B cell (primary cell): Measurements from ENCODE around the gene JADE3. TPM values are rescaled to one million over a fixed set of nuclear protein-coding genes. Genes with fewer than 3 reads are reported as not detected.
A peak's percentile ranks its signal among the peaks of the same experiment; 100 is the strongest.

ENCODE experiments used
- ATAC-seq: fragments of 200-7000 bp; cut with Tn5 transposase; one replicate; pipeline ENCODE4 v1.10.0; 2021; ENCODE audit warnings: low read depth, mild to moderate bottlenecking, moderate number of reproducible peaks, moderate library complexity
- CTCF ChIA-PET: fragments of 350-600 bp; sonication (Branson Sonifier 250); formaldehyde crosslinking; loops from one replicate; lab custom pipeline; 2021; ENCODE audit warnings: antibody characterized with exemption, inconsistent platforms; lab: Charles Lee
- POLR2A ChIA-PET: fragments of 350-600 bp; sonication (Branson Sonifier 250); formaldehyde crosslinking; loops from one replicate; lab custom pipeline; 2021; ENCODE audit warnings: antibody characterized with exemption; lab: Charles Lee
- DNase-seq: peaks from one replicate; pipeline ENCODE4 v3.0.0; 2013
- H2AFZ ChIP-seq: 2 replicates; pipeline ENCODE4 v1.6.1; 2012; ENCODE audit warnings: mild to moderate bottlenecking, low read depth, low read length; ENCODE audit not compliant: insufficient read depth, poor library complexity, severe bottlenecking
- H3K27ac ChIP-seq, 2 donors: 1 replicate in 1 of 2; 2 replicates in 1 of 2; pipeline ENCODE4 v1.5.1; 2012 to 2013; ENCODE audit warnings: low read length in 2 of 2, mild to moderate bottlenecking in 2 of 2, moderate library complexity in 1 of 2
- H3K27me3 ChIP-seq, 4 experiments: fragments of 200-600 bp in 1 of 4; sonication (generic) in 1 of 4; replicated peaks in 1 of 4; 1 replicate in 2 of 4; 2 replicates in 2 of 4; pipeline versions ENCODE4 v1.6.1 to v1.7.0; 2013 to 2016; ENCODE audit warnings: low read length in 3 of 4, mild to moderate bottlenecking in 2 of 4, mixed read lengths in 1 of 4, moderate library complexity in 1 of 4; ENCODE audit not compliant: insufficient read depth in 4 of 4, control insufficient read depth in 3 of 4; ENCODE audit errors: control extremely low read depth in 1 of 4
- H3K36me3 ChIP-seq, 2 experiments: replicated peaks in 1 of 2; 1 replicate in 1 of 2; 2 replicates in 1 of 2; pipeline versions ENCODE4 v1.6.1 to v1.7.1; 2013; ENCODE audit warnings: low read length in 1 of 2; ENCODE audit not compliant: insufficient read depth in 2 of 2, control insufficient read depth in 1 of 2; ENCODE audit errors: control extremely low read depth in 1 of 2, extremely low read depth in 1 of 2
- H3K4me1 ChIP-seq, 2 donors: fragments of 200-600 bp in 1 of 2; sonication (generic) in 1 of 2; 1 replicate in 1 of 2; 2 replicates in 1 of 2; pipeline versions ENCODE4 v1.5.1 to v1.6.1; 2013 to 2017; ENCODE audit warnings: low read length in 2 of 2; ENCODE audit not compliant: control insufficient read depth in 2 of 2, insufficient read depth in 2 of 2
- H3K4me2 ChIP-seq: replicated peaks from 2 replicates; pipeline ENCODE3; 2012; ENCODE audit warnings: mild to moderate bottlenecking, low read depth, low read length; ENCODE audit not compliant: poor library complexity, severe bottlenecking
- H3K4me3 ChIP-seq, 5 experiments: fragments of 200-600 bp in 1 of 5; sonication (generic) in 1 of 5; 1 replicate in 3 of 5; 2 replicates in 2 of 5; pipeline versions ENCODE4 v1.5.1 to v1.7.0; 2011 to 2016; ENCODE audit warnings: low read length in 4 of 5, mild to moderate bottlenecking in 4 of 5, low read depth in 2 of 5, control low read depth in 1 of 5, moderate library complexity in 1 of 5; ENCODE audit not compliant: insufficient read depth in 1 of 5; ENCODE audit errors: control extremely low read depth in 1 of 5, extremely low read depth in 1 of 5
- H3K79me2 ChIP-seq: fragments of 200-600 bp; sonication (generic); one replicate; pipeline ENCODE4 v1.6.0; 2016; ENCODE audit warnings: low read length; ENCODE audit not compliant: control insufficient read depth, insufficient read depth
- H3K9ac ChIP-seq: fragments of 200-600 bp; sonication (generic); 2 replicates; pipeline ENCODE4 v1.6.1; 2017; ENCODE audit warnings: mild to moderate bottlenecking, low read length, moderate library complexity
- H3K9me3 ChIP-seq, 3 donors: one replicate each; pipeline versions ENCODE4 v1.6.1 to v1.7.1; 2013; ENCODE audit warnings: low read length in 2 of 3; ENCODE audit not compliant: control insufficient read depth in 2 of 3, insufficient read depth in 1 of 3; ENCODE audit errors: control extremely low read depth in 1 of 3
- H4K20me1 ChIP-seq: 2 replicates; pipeline ENCODE4 v1.6.0; 2012; ENCODE audit warnings: mild to moderate bottlenecking, low read length; ENCODE audit not compliant: insufficient read depth, control insufficient read depth, poor library complexity, severe bottlenecking
- H3K27ac Mint-ChIP-seq: one replicate; pipeline ENCODE4 v1.8.0; 2021; ENCODE audit warnings: mixed read lengths
- H3K27me3 Mint-ChIP-seq: one replicate; pipeline ENCODE4 v1.8.0; 2021; ENCODE audit warnings: mixed read lengths
- H3K4me1 Mint-ChIP-seq: one replicate; pipeline ENCODE4 v1.8.0; 2021; ENCODE audit warnings: mixed read lengths
- H3K4me3 Mint-ChIP-seq: one replicate; pipeline ENCODE4 v1.8.0; 2021; ENCODE audit warnings: mixed read lengths
- H3K9me3 Mint-ChIP-seq: one replicate; pipeline ENCODE4 v1.8.0; 2022; ENCODE audit warnings: mixed read lengths; ENCODE audit not compliant: insufficient read depth
- CTCF ChIP-seq: fragments of 200-600 bp; IDR thresholded peaks from one replicate; pipeline ENCODE4 v1.8.0; 2022; ENCODE audit warnings: antibody characterized with exemption, mild to moderate bottlenecking
- EZH2 ChIP-seq: IDR thresholded peaks from 2 replicates; pipeline ENCODE4 v1.6.1; 2012; ENCODE audit warnings: borderline replicate concordance, low read depth, mild to moderate bottlenecking, moderate library complexity, low read length; ENCODE audit not compliant: insufficient read depth, poor library complexity, severe bottlenecking
- WGBS: methylation state at CpG from one replicate; pipeline ENCODE4 v1.1.5; 2013; ENCODE audit warnings: missing lambda C conversion rate; ENCODE audit not compliant: insufficient coverage; 5-methylcytosine and 5-hydroxymethylcytosine counted together
- intact Hi-C: fragments of 100-400 bp; cut with micrococcal nuclease; formaldehyde crosslinking; loops from one replicate; pipeline ENCODE4 v1.10.0; 2022
- polyA plus RNA-seq: library from polyadenylated mRNA; depleted of rRNA; stranded (reverse); fragments of >200 nt; gene quantifications from 2 replicates; pipeline ENCODE4 v1.2.3, GENCODE V29; 2012
- total RNA-seq, 2 donors: library from RNA; stranded (reverse); fragments of 120-200 nt in 1 of 2; gene quantifications; 1 replicate in 1 of 2; 2 replicates in 1 of 2; pipeline versions ENCODE4 v1.2.3 to v1.2.4, GENCODE V29; 2013 to 2022

JADE3 gene
- total and polyA plus RNA-seq, 2 donors (not counting 1 experiment from before 2014, with no cell fraction given): 3.6 to 23.4 TPM

DNA sequence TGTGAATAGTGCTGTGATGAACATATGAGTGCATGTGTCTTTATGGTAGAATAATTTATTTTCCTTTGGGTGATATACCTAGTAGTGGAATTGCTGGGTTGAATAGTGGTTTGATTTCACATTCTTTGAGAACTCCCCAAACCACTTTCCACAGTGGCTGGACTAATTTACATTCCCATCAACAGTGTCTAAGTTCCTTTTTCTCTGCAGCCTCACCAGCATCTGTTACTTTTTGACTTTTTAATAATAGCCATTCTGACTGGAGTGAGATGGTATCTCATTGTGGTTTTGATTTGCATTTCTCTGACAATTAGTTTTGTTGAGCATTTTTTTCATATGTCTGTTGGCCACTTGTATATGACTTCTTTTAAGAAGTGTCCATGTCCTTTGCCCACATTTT, 29.1 kb downstream of the JADE3 start:
- Mint-ChIP-seq H3K27me3 (no peaks in the 10 kb centered on the region), H3K27ac (peak overlapping the region; percentile 6), H3K4me3 (peak overlapping the region; percentile 16), H3K4me1 (peaks cover 55% of the 10 kb centered on the region), H3K9me3 (no peaks in the 10 kb centered on the region)
- Histone ChIP-seq H3K79me2 (peaks cover 82% of the 10 kb centered on the region), H3K36me3 (no peaks in the 10 kb centered on the region), H4K20me1 (no peaks in the 10 kb centered on the region), H2AFZ (no peak overlapping the region), H3K4me3 (no peak overlapping the region), H3K4me2 (no peak overlapping the region), H3K4me1 (peaks cover 18 to 22% of the 10 kb centered on the region in 2 donors), H3K27ac (no peak overlapping the region), H3K9ac (no peak overlapping the region), H3K27me3 (no peaks in the 10 kb centered on the region), H3K9me3 (peaks cover 2 to 14% (median 9%) of the 10 kb centered on the region in 3 donors)
- ATAC-seq (no peak), DNase-seq (no peak)
- intact Hi-C loops: no loop called here
- POLR2A ChIA-PET: no interaction called here
- TF ChIP-seq EZH2 (no peak), CTCF (no peak)
- CTCF ChIA-PET: interaction anchor here (0.9 to 1.2 kb wide), 2 partner anchors 28 to 38 kb away, joined by 3 read pairs; no protein-coding TSS in a partner anchor

DNA sequence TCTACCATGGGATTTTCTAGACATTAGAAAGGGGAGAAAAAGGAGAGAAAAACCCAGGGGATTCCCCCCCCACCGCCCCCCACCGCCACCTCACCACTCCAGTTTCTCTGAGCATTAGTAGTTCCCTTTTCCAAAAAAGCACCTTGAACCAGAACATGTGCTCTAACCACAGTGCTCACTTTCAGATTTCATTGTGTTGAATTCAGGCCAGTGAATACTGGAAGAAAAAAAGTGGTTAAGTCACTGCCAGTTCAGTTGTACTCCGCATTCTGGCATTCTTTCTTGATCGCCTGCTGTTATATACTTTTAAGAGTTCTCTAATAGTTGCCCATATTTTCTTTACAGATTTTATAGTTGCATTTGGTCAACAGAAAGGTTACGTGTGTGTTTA, 40.9 kb downstream of the JADE3 start:
- Mint-ChIP-seq H3K27ac (peak overlapping the region; percentile 85), H3K9me3 (no peaks in the 10 kb centered on the region), H3K27me3 (no peaks in the 10 kb centered on the region), H3K4me3 (peak overlapping the region; percentile 76), H3K4me1 (peaks cover 60% of the 10 kb centered on the region)
- Histone ChIP-seq H3K9ac (peak overlapping the region; percentile 29), H3K27me3 (no peaks in the 10 kb centered on the region), H3K4me1 (peaks cover 29 to 49% of the 10 kb centered on the region in 2 donors), H3K4me2 (peak overlapping the region; percentile 63), H3K4me3 (peak overlapping the region in 1 of 5 experiments; percentile 31), H3K9me3 (no peaks in the 10 kb centered on the region), H3K36me3 (no peaks in the 10 kb centered on the region), H2AFZ (peak overlapping the region; percentile 34), H3K79me2 (peaks cover 60% of the 10 kb centered on the region), H3K27ac (peak overlapping the region; percentile 65 to 81), H4K20me1 (no peaks in the 10 kb centered on the region)
- TF ChIP-seq CTCF (no peak), EZH2 (no peak)
- intact Hi-C loops: loop anchor here (2.0 kb wide), 1 partner anchor 14 kb away; no protein-coding TSS in a partner anchor
- ChIA-PET CTCF (interaction anchor here (0.6 to 0.8 kb wide), 2 partner anchors 14 to 27 kb away, joined by 3 read pairs; no protein-coding TSS in a partner anchor), POLR2A (interaction anchor here (0.6 to 0.7 kb wide), 2 partner anchors 24 to 114 kb away, joined by 3 to 4 read pairs; no protein-coding TSS in a partner anchor)
- WGBS: no CpG with 5 or more reads among the region's 5 CpGs
- ATAC-seq (peak; percentile 65), DNase-seq (peak; percentile 53)
